Measurements from ENCODE around the gene FRMD4A. TPM values are rescaled to one million over a fixed set of nuclear protein-coding genes. Genes with fewer than 3 reads are reported as not detected.

The FRMD4A gene
- total RNA-seq, 1 donor from 2014 or later: 28.2 TPM

DNA sequence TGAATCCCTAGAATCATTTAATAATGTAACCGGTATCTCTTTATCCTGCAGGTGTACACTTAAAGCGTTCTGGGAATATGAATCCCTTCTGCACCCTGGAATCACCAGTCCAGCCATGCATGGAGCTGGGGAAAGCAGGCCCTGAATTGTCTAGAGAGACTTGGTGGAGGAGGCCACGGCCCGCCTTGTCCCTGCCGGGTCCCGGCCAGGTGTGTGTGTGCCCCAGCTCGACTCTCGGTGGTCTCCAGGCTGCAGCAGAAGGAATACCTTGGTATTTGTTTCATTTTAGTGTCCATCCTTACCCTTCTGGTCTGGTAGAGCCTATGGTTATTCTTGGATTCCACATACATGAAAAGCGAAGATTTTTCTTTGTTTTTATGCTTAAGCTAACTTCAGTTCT is 685.9 kb downstream of the FRMD4A start:
- TF ChIP-seq, protein P1, sequence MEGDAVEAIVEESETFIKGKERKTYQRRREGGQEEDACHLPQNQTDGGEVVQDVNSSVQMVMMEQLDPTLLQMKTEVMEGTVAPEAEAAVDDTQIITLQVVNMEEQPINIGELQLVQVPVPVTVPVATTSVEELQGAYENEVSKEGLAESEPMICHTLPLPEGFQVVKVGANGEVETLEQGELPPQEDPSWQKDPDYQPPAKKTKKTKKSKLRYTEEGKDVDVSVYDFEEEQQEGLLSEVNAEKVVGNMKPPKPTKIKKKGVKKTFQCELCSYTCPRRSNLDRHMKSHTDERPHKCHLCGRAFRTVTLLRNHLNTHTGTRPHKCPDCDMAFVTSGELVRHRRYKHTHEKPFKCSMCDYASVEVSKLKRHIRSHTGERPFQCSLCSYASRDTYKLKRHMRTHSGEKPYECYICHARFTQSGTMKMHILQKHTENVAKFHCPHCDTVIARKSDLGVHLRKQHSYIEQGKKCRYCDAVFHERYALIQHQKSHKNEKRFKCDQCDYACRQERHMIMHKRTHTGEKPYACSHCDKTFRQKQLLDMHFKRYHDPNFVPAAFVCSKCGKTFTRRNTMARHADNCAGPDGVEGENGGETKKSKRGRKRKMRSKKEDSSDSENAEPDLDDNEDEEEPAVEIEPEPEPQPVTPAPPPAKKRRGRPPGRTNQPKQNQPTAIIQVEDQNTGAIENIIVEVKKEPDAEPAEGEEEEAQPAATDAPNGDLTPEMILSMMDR (IDR thresholded peaks at IDR 0.05; ENCODE audit: insufficient read depth, low read length, poor library complexity, severe bottlenecking): no peak
- Histone ChIP-seq H3K4me3 (ENCODE audit: low read depth, low read length) (no peak overlapping the region), H3K36me3 (ENCODE audit: control insufficient read depth, insufficient read depth, low read length) (no peaks in the 10 kb centered on the region), H3K27me3 (ENCODE audit: control insufficient read depth, insufficient read depth, low read length) (no peaks in the 10 kb centered on the region)
- DNase-seq (ENCODE audit: low read depth): no peak

- DNase-seq (ENCODE audit: low read depth): no peak
Observed at GRCh38 chr10:13643016-13643415, 687.7 kb downstream of the FRMD4A start.

GRCh38 chr10:13642293-13642692 is 688.4 kb downstream of the FRMD4A start:
- TF ChIP-seq, protein P1 (IDR thresholded peaks at IDR 0.05; ENCODE audit: insufficient read depth, low read length, poor library complexity, severe bottlenecking): no peak
- DNase-seq (ENCODE audit: low read depth): no peak
- Histone ChIP-seq H3K36me3 (ENCODE audit: control insufficient read depth, insufficient read depth, low read length) (no peaks in the 10 kb centered on the region), H3K27me3 (ENCODE audit: control insufficient read depth, insufficient read depth, low read length) (no peaks in the 10 kb centered on the region), H3K4me3 (ENCODE audit: low read depth, low read length) (no peak overlapping the region)

More at GRCh38 chr10:13643016-13643415, 687.7 kb downstream of the FRMD4A start:
- no peak overlapping the region for H3K4me3 ChIP-seq (ENCODE audit: low read depth, low read length)
- no peaks in the 10 kb centered on the region for H3K36me3 ChIP-seq (ENCODE audit: control insufficient read depth, insufficient read depth, low read length)
- no peaks in the 10 kb centered on the region for H3K27me3 ChIP-seq (ENCODE audit: control insufficient read depth, insufficient read depth, low read length)
- TF ChIP-seq, protein P1 (IDR thresholded peaks at IDR 0.05; ENCODE audit: insufficient read depth, low read length, poor library complexity, severe bottlenecking): no peak

GRCh38 chr10:13637894-13638293 is 692.8 kb downstream of the FRMD4A start:
- TF ChIP-seq, protein P1 (IDR thresholded peaks at IDR 0.05; ENCODE audit: insufficient read depth, low read length, poor library complexity, severe bottlenecking): no peak
- H3K27me3 ChIP-seq (ENCODE audit: control insufficient read depth, insufficient read depth, low read length): no peaks in the 10 kb centered on the region
- H3K36me3 ChIP-seq (ENCODE audit: control insufficient read depth, insufficient read depth, low read length): no peaks in the 10 kb centered on the region
- H3K4me3 ChIP-seq (ENCODE audit: low read depth, low read length): no peak overlapping the region
- no peak for DNase-seq (ENCODE audit: low read depth)

GRCh38 chr10:13637303-13637856 is 693.3 kb downstream of the FRMD4A start:
- Histone ChIP-seq H3K36me3 (ENCODE audit: control insufficient read depth, insufficient read depth, low read length) (no peaks in the 10 kb centered on the region), H3K4me3 (ENCODE audit: low read depth, low read length) (no peak overlapping the region), H3K27me3 (ENCODE audit: control insufficient read depth, insufficient read depth, low read length) (no peaks in the 10 kb centered on the region)
- no peak for DNase-seq (ENCODE audit: low read depth)
- TF ChIP-seq, protein P1 (IDR thresholded peaks at IDR 0.05; ENCODE audit: insufficient read depth, low read length, poor library complexity, severe bottlenecking): no peak

DNA sequence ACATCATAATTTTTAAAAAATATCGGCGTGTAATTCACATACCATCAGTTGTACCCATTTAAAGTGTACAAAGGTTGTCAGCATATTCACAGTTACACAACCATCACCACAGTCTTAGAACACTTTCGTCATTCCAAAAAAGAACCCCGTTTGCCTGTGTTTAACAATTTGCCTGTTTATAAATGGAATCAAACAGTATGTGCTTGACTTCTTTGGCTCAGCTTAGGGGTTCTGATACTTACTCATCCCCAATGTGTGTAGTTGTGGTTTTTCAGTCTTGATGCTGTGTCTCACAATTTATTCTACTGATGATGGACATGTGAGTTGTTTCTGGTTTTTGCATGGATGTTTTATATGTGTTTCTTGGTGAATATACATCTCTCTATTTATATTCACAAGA is 693.9 kb downstream of the FRMD4A start:
- H3K27me3 ChIP-seq (ENCODE audit: control insufficient read depth, insufficient read depth, low read length): no peaks in the 10 kb centered on the region
- TF ChIP-seq, protein P1 (IDR thresholded peaks at IDR 0.05; ENCODE audit: insufficient read depth, low read length, poor library complexity, severe bottlenecking): no peak
- no peak for DNase-seq (ENCODE audit: low read depth)
- no peak overlapping the region for H3K4me3 ChIP-seq (ENCODE audit: low read depth, low read length)
- no peaks in the 10 kb centered on the region for H3K36me3 ChIP-seq (ENCODE audit: control insufficient read depth, insufficient read depth, low read length)
